T-helper 9 cell (primary cell): ENCODE data around the gene LCP1.
"Not testable (repeated sequence)": the region's sequence is repeated elsewhere in the genome, so short reads cannot be mapped to it uniquely, and the experiment has no call there.

Experiments
- DNase-seq: peaks from one replicate; pipeline ENCODE4 v3.0.0-alpha.2; 2020
- total RNA-seq, 2 donors: gene quantifications; one replicate each; lab custom pipeline; 2026; lab: John Stamatoyannopoulos, UW

The LCP1 gene
- total RNA-seq: 1,088 to 1,349 reads per million in 2 donors

GRCh38 chr13:46181840-46182490 is at the start of gene LCP1:
LCP1 (minus strand) TSS chr13:46182177; CDS start chr13:46159662, 22,515 bp downstream.
- DNase-seq: peak; percentile 59

GRCh38 chr13:46229251-46229650 is 47.3 kb upstream of the LCP1 start:
- DNase-seq: no peak

- not testable (repeated sequence) for DNase-seq
Measured at GRCh38 chr13:46220234-46220633, 38.3 kb upstream of the LCP1 start.

- DNase-seq: not testable (repeated sequence)
Measured at GRCh38 chr13:46214741-46215140, 32.8 kb upstream of the LCP1 start.

- DNase-seq: no peak
Measured at GRCh38 chr13:46213242-46213641, 31.3 kb upstream of the LCP1 start.

GRCh38 chr13:46211483-46212351 is 29.7 kb upstream of the LCP1 start, which contains the start of gene LRRC63:
LRRC63 (plus strand) TSS chr13:46211928; CDS start chr13:46213035, 1,107 bp downstream.
- peak; percentile 77 for DNase-seq

- DNase-seq: peak; percentile 16
Measured at GRCh38 chr13:46211116-46211482, 29.1 kb upstream of the LCP1 start.

- no peak for DNase-seq
Measured at GRCh38 chr13:46210362-46211083, 28.5 kb upstream of the LCP1 start.

- DNase-seq: no peak
Measured at GRCh38 chr13:46207828-46208227, 25.9 kb upstream of the LCP1 start.

GRCh38 chr13:46206143-46206542 is 24.2 kb upstream of the LCP1 start:
- DNase-seq: no peak

- DNase-seq: no peak
Measured at GRCh38 chr13:46202966-46203365, 21.0 kb upstream of the LCP1 start.

GRCh38 chr13:46202188-46202795 is 20.3 kb upstream of the LCP1 start:
- DNase-seq: no peak

GRCh38 chr13:46198696-46199193 is 16.8 kb upstream of the LCP1 start:
- no peak for DNase-seq

GRCh38 chr13:46197299-46198048 is 15.5 kb upstream of the LCP1 start:
- no peak for DNase-seq

GRCh38 chr13:46195016-46195415 is 13.0 kb upstream of the LCP1 start:
- DNase-seq: no peak

- no peak for DNase-seq
Measured at GRCh38 chr13:46192412-46192811, 10.4 kb upstream of the LCP1 start.

GRCh38 chr13:46185634-46186033 is 3.7 kb upstream of the LCP1 start:
- DNase-seq: no peak

- DNase-seq: peak; percentile 62
Measured at GRCh38 chr13:46184277-46184699, 2.3 kb upstream of the LCP1 start.

GRCh38 chr13:46183018-46183946 is 1.3 kb upstream of the LCP1 start:
- DNase-seq: no peak

- DNase-seq: no peak
Measured at GRCh38 chr13:46182491-46182877, 507 bp upstream of the LCP1 start.

- no peak for DNase-seq
Measured at GRCh38 chr13:46181377-46181839, 569 bp downstream of the LCP1 start.
